Activated CD8-positive, alpha-beta T cell treated with anti-CD3 and anti-CD28 coated beads for 36 hours (primary cell): ENCODE measurements around the gene SFSWAP. TPM values are rescaled to one million over a fixed set of nuclear protein-coding genes. Genes with fewer than 3 reads are reported as not detected.
"Not testable (repeated sequence)": the region's sequence is repeated elsewhere in the genome, so short reads cannot be mapped to it uniquely, and the experiment has no call there.

Experiments
- ATAC-seq: fragments of 200-7000 bp; cut with Tn5 transposase; one replicate; pipeline ENCODE4 v1.10.0; 2021; ENCODE audit warnings: mild to moderate bottlenecking, moderate library complexity
- CTCF ChIA-PET: fragments of 350-600 bp; sonication (Branson Sonifier 250); formaldehyde crosslinking; loops from one replicate; lab custom pipeline; 2021; ENCODE audit warnings: antibody characterized with exemption; lab: Charles Lee
- POLR2A ChIA-PET: fragments of 350-600 bp; sonication (Branson Sonifier 250); formaldehyde crosslinking; loops from one replicate; lab custom pipeline; 2021; ENCODE audit warnings: antibody characterized with exemption; lab: Charles Lee
- DNase-seq: peaks from one replicate; pipeline ENCODE4 v3.0.0-alpha.2; 2020
- H3K27ac Mint-ChIP-seq: one replicate; pipeline ENCODE4 v1.8.0; 2021; ENCODE audit warnings: mild to moderate bottlenecking, mixed read lengths
- H3K27me3 Mint-ChIP-seq: one replicate; pipeline ENCODE4 v1.8.0; 2021; ENCODE audit warnings: mixed read lengths
- H3K36me3 Mint-ChIP-seq: one replicate; pipeline ENCODE4 v1.8.0; 2021; ENCODE audit warnings: low read depth, mixed read lengths
- H3K4me1 Mint-ChIP-seq: one replicate; pipeline ENCODE4 v1.8.0; 2021; ENCODE audit warnings: low read depth, mixed read lengths
- H3K4me3 Mint-ChIP-seq: one replicate; pipeline ENCODE4 v1.8.0; 2021; ENCODE audit warnings: mild to moderate bottlenecking, moderate library complexity, mixed read lengths
- H3K9me3 Mint-ChIP-seq: one replicate; pipeline ENCODE4 v1.8.0; 2021; ENCODE audit warnings: mixed read lengths
- CTCF ChIP-seq: fragments of 200-600 bp; IDR thresholded peaks from one replicate; pipeline ENCODE4 v1.8.0; 2022; ENCODE audit warnings: antibody characterized with exemption, mild to moderate bottlenecking
- intact Hi-C: fragments of 100-400 bp; cut with micrococcal nuclease; formaldehyde crosslinking; loops from one replicate; pipeline ENCODE4 v1.10.0; 2022
- total RNA-seq, 2 experiments: library from RNA; stranded (reverse); gene quantifications; one replicate each; pipeline ENCODE4 v1.2.3, GENCODE V29; 2021

The SFSWAP gene
- 10 to 100 TPM; 47.6 to 49.3 TPM for total RNA-seq

- Mint-ChIP-seq H3K4me3 (peak within 1 kb of the TSS; percentile 94), H3K27me3 (no peaks in the 10 kb centered on the region), H3K9me3 (peaks cover 7% of the 10 kb centered on the region), H3K36me3 (peaks cover 23% of the 10 kb centered on the region), H3K4me1 (peaks cover 22% of the 10 kb centered on the region), H3K27ac (peak within 1 kb of the TSS; percentile 92)
- no peak for TF ChIP-seq CTCF
- CTCF ChIA-PET: interaction anchor here (1.1 kb wide), 1 partner anchor 44 kb away, joined by 3 read pairs; no protein-coding TSS in a partner anchor
- intact Hi-C loops: no loop called here
- POLR2A ChIA-PET: interaction anchor here (0.7 to 2.0 kb wide), 3 partner anchors 9 to 574 kb away, joined by 3 to 7 read pairs (median 4); no protein-coding TSS in a partner anchor
- ATAC-seq: peak; percentile 89
- peak; percentile 79 for DNase-seq
Measured at GRCh38 chr12:131710464-131711457, at the start of gene SFSWAP. SFSWAP (plus strand) TSS chr12:131711090; CDS start chr12:131711230, 140 bp downstream.

- H3K27me3 Mint-ChIP-seq: peaks cover 11% of the 10 kb centered on the region
- intact Hi-C loops, H3K4me1 Mint-ChIP-seq, H3K36me3 Mint-ChIP-seq, H3K4me3 Mint-ChIP-seq, H3K9me3 Mint-ChIP-seq, CTCF ChIA-PET, POLR2A ChIA-PET, H3K27ac Mint-ChIP-seq, DNase-seq: not testable (repeated sequence)
- peak; percentile 62 for ATAC-seq
Measured at GRCh38 chr12:131661170-131661985, 49.5 kb upstream of the SFSWAP start.

- intact Hi-C loops, CTCF ChIA-PET, DNase-seq, H3K4me3 Mint-ChIP-seq, H3K36me3 Mint-ChIP-seq, H3K4me1 Mint-ChIP-seq, H3K27ac Mint-ChIP-seq, H3K9me3 Mint-ChIP-seq, POLR2A ChIA-PET: not testable (repeated sequence)
- peaks cover 11% of the 10 kb centered on the region for H3K27me3 Mint-ChIP-seq
- ATAC-seq: peak; percentile 57
Measured at GRCh38 chr12:131661986-131662288, 49.0 kb upstream of the SFSWAP start.

- intact Hi-C loops, H3K4me1 Mint-ChIP-seq, H3K9me3 Mint-ChIP-seq, H3K27ac Mint-ChIP-seq, H3K36me3 Mint-ChIP-seq, H3K4me3 Mint-ChIP-seq, ATAC-seq, DNase-seq, POLR2A ChIA-PET, CTCF ChIA-PET: not testable (repeated sequence)
- peaks cover 11% of the 10 kb centered on the region for H3K27me3 Mint-ChIP-seq
Measured at GRCh38 chr12:131662346-131662745, 48.5 kb upstream of the SFSWAP start.

- POLR2A ChIA-PET: not testable (repeated sequence)
Measured at GRCh38 chr12:131665666-131666065, 45.2 kb upstream of the SFSWAP start.

GRCh38 chr12:131666486-131666885 lies 44.4 kb upstream of the SFSWAP start:
- H3K4me1 Mint-ChIP-seq, intact Hi-C loops, ATAC-seq, H3K4me3 Mint-ChIP-seq, H3K27me3 Mint-ChIP-seq, H3K27ac Mint-ChIP-seq, DNase-seq, CTCF ChIA-PET, H3K36me3 Mint-ChIP-seq, H3K9me3 Mint-ChIP-seq, POLR2A ChIA-PET: not testable (repeated sequence)

More at GRCh38 chr12:131665666-131666065, 45.2 kb upstream of the SFSWAP start:
- H3K4me3 Mint-ChIP-seq, CTCF ChIA-PET, DNase-seq, H3K27ac Mint-ChIP-seq, H3K4me1 Mint-ChIP-seq, intact Hi-C loops, H3K9me3 Mint-ChIP-seq, H3K27me3 Mint-ChIP-seq, H3K36me3 Mint-ChIP-seq, ATAC-seq: not testable (repeated sequence)

- H3K36me3 Mint-ChIP-seq, intact Hi-C loops, H3K27ac Mint-ChIP-seq, ATAC-seq, DNase-seq, H3K4me1 Mint-ChIP-seq, CTCF ChIA-PET, H3K27me3 Mint-ChIP-seq, POLR2A ChIA-PET, H3K4me3 Mint-ChIP-seq, H3K9me3 Mint-ChIP-seq: not testable (repeated sequence)
Measured at GRCh38 chr12:131666978-131667601, 43.8 kb upstream of the SFSWAP start.
